Measurements from ENCODE around the gene NEGR1. TPM values are rescaled to one million over a fixed set of nuclear protein-coding genes. Genes with fewer than 3 reads are reported as not detected.

NEGR1 gene
- total and polyA plus RNA-seq, 2 experiments from 2014 or later: 1.0 to 2.8 TPM

DNA sequence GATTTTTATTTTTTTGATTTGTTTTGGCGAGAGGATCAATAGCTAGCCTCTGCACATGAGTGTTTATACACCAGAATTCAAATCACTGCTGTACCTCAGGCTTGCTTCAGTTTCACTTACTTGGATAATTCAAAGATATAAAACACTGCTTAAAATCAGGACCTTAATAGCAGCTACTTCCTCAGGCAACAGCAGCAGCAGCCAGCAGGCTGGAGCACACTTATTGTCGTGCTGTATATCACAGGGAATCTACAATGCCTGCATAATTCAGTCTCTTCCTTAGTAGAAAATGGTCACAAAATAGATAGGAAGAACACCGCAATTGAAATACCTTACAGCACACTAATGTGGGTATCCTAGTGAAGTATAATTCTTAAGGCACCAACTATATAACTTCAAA lies 497.3 kb downstream of the NEGR1 start:
- Histone ChIP-seq H2AFZ (no peak overlapping the region), H3K9me3 (ENCODE audit: low read depth) (no peaks in the 10 kb centered on the region), H4K20me1 (ENCODE audit: insufficient read depth, poor library complexity, severe bottlenecking) (no peaks in the 10 kb centered on the region), H3K27me3 (no peaks in the 10 kb centered on the region), H3K4me3 (no peak overlapping the region), H3K27ac (peak overlapping the region; percentile 21), H3K4me1 (ENCODE audit: insufficient read depth) (no peaks in the 10 kb centered on the region), H3K79me2 (no peaks in the 10 kb centered on the region), H3K9me2 (replicated peaks; ENCODE audit: insufficient read depth) (no peaks in the 10 kb centered on the region), H3K36me3 (replicated peaks; ENCODE audit: insufficient read depth, low read depth) (no peaks in the 10 kb centered on the region), H3K4me2 (no peak overlapping the region)
- DNase-seq (ENCODE audit: low spot score): no peak
- WGBS (ENCODE audit: low lambda C conversion rate, missing lambda C conversion rate): 71% methylated on average over 3 of the region's 3 CpGs
- TF ChIP-seq EZH2 (IDR thresholded peaks at IDR 0.05; ENCODE audit: borderline replicate concordance): no peak
- TF ChIP-seq, protein P1, sequence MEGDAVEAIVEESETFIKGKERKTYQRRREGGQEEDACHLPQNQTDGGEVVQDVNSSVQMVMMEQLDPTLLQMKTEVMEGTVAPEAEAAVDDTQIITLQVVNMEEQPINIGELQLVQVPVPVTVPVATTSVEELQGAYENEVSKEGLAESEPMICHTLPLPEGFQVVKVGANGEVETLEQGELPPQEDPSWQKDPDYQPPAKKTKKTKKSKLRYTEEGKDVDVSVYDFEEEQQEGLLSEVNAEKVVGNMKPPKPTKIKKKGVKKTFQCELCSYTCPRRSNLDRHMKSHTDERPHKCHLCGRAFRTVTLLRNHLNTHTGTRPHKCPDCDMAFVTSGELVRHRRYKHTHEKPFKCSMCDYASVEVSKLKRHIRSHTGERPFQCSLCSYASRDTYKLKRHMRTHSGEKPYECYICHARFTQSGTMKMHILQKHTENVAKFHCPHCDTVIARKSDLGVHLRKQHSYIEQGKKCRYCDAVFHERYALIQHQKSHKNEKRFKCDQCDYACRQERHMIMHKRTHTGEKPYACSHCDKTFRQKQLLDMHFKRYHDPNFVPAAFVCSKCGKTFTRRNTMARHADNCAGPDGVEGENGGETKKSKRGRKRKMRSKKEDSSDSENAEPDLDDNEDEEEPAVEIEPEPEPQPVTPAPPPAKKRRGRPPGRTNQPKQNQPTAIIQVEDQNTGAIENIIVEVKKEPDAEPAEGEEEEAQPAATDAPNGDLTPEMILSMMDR (IDR thresholded peaks at IDR 0.05; ENCODE audit: poor library complexity): no peak
- no peak for TF ChIP-seq EZH2phosphoT487 (IDR thresholded peaks at IDR 0.05; ENCODE audit: low read depth, severe bottlenecking, unreplicated experiment)

DNA sequence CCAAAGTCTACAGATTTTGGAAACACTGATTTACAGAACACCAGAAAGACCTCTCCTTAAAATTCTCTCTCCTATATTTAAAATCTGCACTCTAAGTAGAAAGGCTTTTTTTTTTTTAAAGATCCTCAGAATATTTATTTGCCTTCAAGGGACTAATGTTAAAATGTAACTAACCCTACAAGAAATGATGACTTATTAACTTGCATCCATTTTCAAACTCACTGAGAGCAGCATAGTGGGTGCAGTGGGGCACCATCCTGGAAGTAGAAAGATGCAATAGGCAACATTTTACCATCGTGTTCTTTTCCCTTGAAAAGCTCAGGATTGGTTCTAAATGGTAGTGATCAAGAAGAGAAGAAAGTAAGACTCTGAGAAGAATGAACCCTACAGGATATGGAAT lies 498.1 kb downstream of the NEGR1 start:
- no peaks in the 10 kb centered on the region for H3K36me3 ChIP-seq (replicated peaks; ENCODE audit: insufficient read depth, low read depth)
- H3K4me1 ChIP-seq (ENCODE audit: insufficient read depth): no peaks in the 10 kb centered on the region
- TF ChIP-seq EZH2phosphoT487 (IDR thresholded peaks at IDR 0.05; ENCODE audit: low read depth, severe bottlenecking, unreplicated experiment): no peak
- no peak for TF ChIP-seq EZH2 (IDR thresholded peaks at IDR 0.05; ENCODE audit: borderline replicate concordance)
- TF ChIP-seq, protein P1 (IDR thresholded peaks at IDR 0.05; ENCODE audit: poor library complexity): no peak
- no peaks in the 10 kb centered on the region for H3K79me2 ChIP-seq
- H4K20me1 ChIP-seq (ENCODE audit: insufficient read depth, poor library complexity, severe bottlenecking): no peaks in the 10 kb centered on the region
- 88% methylated on average over 1 of the region's 1 CpG for WGBS (ENCODE audit: low lambda C conversion rate, missing lambda C conversion rate)
- H3K9me3 ChIP-seq (ENCODE audit: low read depth): no peaks in the 10 kb centered on the region
- no peak overlapping the region for H3K4me2 ChIP-seq
- no peaks in the 10 kb centered on the region for H3K27me3 ChIP-seq
- H2AFZ ChIP-seq: no peak overlapping the region
- DNase-seq (ENCODE audit: low spot score): no peak
- no peak overlapping the region for H3K27ac ChIP-seq
- H3K9me2 ChIP-seq (replicated peaks; ENCODE audit: insufficient read depth): no peaks in the 10 kb centered on the region
- H3K4me3 ChIP-seq: no peak overlapping the region

DNA sequence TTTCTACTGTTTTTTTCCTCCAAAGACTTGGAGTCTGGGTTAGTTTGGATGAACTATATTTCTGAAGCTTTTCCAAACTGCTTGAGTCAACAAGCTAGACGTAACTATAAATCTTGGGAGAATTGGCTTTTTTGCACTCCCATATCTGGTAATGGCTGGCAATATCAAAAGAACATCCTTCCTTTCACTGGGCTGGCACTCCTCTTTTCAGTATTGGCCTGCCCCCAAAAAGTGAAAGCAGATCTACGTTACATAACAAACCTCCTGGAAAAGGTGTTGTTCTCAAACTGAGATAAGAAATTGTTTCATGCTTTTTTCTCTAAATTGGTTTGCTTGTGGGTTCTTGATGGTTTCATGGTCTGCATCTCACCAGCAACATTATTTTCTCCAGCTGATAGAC lies 499.3 kb downstream of the NEGR1 start:
- Histone ChIP-seq H3K9me2 (replicated peaks; ENCODE audit: insufficient read depth) (no peaks in the 10 kb centered on the region), H3K36me3 (replicated peaks; ENCODE audit: insufficient read depth, low read depth) (no peaks in the 10 kb centered on the region), H3K4me2 (no peak overlapping the region), H3K4me1 (ENCODE audit: insufficient read depth) (no peaks in the 10 kb centered on the region), H3K4me3 (no peak overlapping the region), H4K20me1 (ENCODE audit: insufficient read depth, poor library complexity, severe bottlenecking) (no peaks in the 10 kb centered on the region), H2AFZ (no peak overlapping the region), H3K79me2 (no peaks in the 10 kb centered on the region), H3K27me3 (no peaks in the 10 kb centered on the region), H3K27ac (no peak overlapping the region), H3K9me3 (ENCODE audit: low read depth) (no peaks in the 10 kb centered on the region)
- TF ChIP-seq EZH2phosphoT487 (IDR thresholded peaks at IDR 0.05; ENCODE audit: low read depth, severe bottlenecking, unreplicated experiment): no peak
- TF ChIP-seq EZH2 (IDR thresholded peaks at IDR 0.05; ENCODE audit: borderline replicate concordance): no peak
- TF ChIP-seq, protein P1 (IDR thresholded peaks at IDR 0.05; ENCODE audit: poor library complexity): no peak
- WGBS (ENCODE audit: low lambda C conversion rate, missing lambda C conversion rate): 81% methylated on average over 2 of the region's 2 CpGs
- DNase-seq (ENCODE audit: low spot score): no peak

DNA sequence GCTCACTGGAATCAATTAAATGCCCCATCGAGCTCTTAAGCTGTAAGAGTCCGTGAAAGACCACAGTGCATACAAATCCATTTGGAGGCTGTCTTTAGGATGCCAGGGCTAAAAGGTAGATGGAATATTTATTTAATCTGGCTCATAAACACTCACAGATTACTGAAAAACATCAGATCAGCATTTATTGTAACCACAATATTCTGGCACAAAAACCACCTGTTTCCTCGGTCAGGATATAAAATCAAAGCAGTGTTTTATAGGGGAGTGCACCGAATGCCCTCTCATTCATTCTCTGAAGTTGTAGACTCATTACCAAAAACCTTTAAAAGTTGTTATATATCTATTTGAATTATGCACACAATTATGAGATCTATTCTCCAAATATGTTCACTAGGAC lies 500.9 kb downstream of the NEGR1 start:
- Histone ChIP-seq H3K4me3 (no peak overlapping the region), H3K4me1 (ENCODE audit: insufficient read depth) (no peaks in the 10 kb centered on the region), H3K9me3 (ENCODE audit: low read depth) (no peaks in the 10 kb centered on the region), H3K4me2 (no peak overlapping the region), H3K36me3 (replicated peaks; ENCODE audit: insufficient read depth, low read depth) (no peaks in the 10 kb centered on the region), H3K27ac (no peak overlapping the region), H4K20me1 (ENCODE audit: insufficient read depth, poor library complexity, severe bottlenecking) (no peaks in the 10 kb centered on the region), H3K9me2 (replicated peaks; ENCODE audit: insufficient read depth) (no peaks in the 10 kb centered on the region), H2AFZ (no peak overlapping the region), H3K27me3 (no peaks in the 10 kb centered on the region), H3K79me2 (no peaks in the 10 kb centered on the region)
- DNase-seq (ENCODE audit: low spot score): no peak
- 73% methylated on average over 4 of the region's 4 CpGs for WGBS (ENCODE audit: low lambda C conversion rate, missing lambda C conversion rate)
- TF ChIP-seq EZH2 (IDR thresholded peaks at IDR 0.05; ENCODE audit: borderline replicate concordance): no peak
- no peak for TF ChIP-seq EZH2phosphoT487 (IDR thresholded peaks at IDR 0.05; ENCODE audit: low read depth, severe bottlenecking, unreplicated experiment)
- TF ChIP-seq, protein P1 (IDR thresholded peaks at IDR 0.05; ENCODE audit: poor library complexity): no peak

Measured in hepatocyte (in vitro differentiated cells).